ENCODE results near the gene CMBL.

The CMBL gene

GRCh38 chr5:10266137-10266536 lies 41.6 kb downstream of the CMBL start:
- no peak for TF ChIP-seq CTCF (IDR thresholded peaks at IDR 0.05; ENCODE audit: insufficient read depth, low read length, poor library complexity, severe bottlenecking)
- Histone ChIP-seq H3K36me3 (ENCODE audit: control insufficient read depth, insufficient read depth, low read length) (peaks cover 18% of the 10 kb centered on the region), H3K27me3 (replicated peaks; ENCODE audit: control insufficient read depth, insufficient read depth, low read length) (no peaks in the 10 kb centered on the region), H3K4me3 (replicated peaks; ENCODE audit: low read depth, low read length) (no peak overlapping the region)
- no peak for DNase-seq (ENCODE audit: extremely low read depth, insufficient read length)

GRCh38 chr5:10265245-10266109 lies 42.2 kb downstream of the CMBL start:
- Histone ChIP-seq H3K27me3 (replicated peaks; ENCODE audit: control insufficient read depth, insufficient read depth, low read length) (no peaks in the 10 kb centered on the region), H3K36me3 (ENCODE audit: control insufficient read depth, insufficient read depth, low read length) (peaks cover 22% of the 10 kb centered on the region), H3K4me3 (replicated peaks; ENCODE audit: low read depth, low read length) (no peak overlapping the region)
- no peak for TF ChIP-seq CTCF (IDR thresholded peaks at IDR 0.05; ENCODE audit: insufficient read depth, low read length, poor library complexity, severe bottlenecking)
- no peak for DNase-seq (ENCODE audit: extremely low read depth, insufficient read length)

GRCh38 chr5:10264604-10265003 lies 43.1 kb downstream of the CMBL start:
- Histone ChIP-seq H3K36me3 (ENCODE audit: control insufficient read depth, insufficient read depth, low read length) (peaks cover 30% of the 10 kb centered on the region), H3K4me3 (replicated peaks; ENCODE audit: low read depth, low read length) (no peak overlapping the region), H3K27me3 (replicated peaks; ENCODE audit: control insufficient read depth, insufficient read depth, low read length) (no peaks in the 10 kb centered on the region)
- no peak for TF ChIP-seq CTCF (IDR thresholded peaks at IDR 0.05; ENCODE audit: insufficient read depth, low read length, poor library complexity, severe bottlenecking)
- no peak for DNase-seq (ENCODE audit: extremely low read depth, insufficient read length)

- Histone ChIP-seq H3K4me3 (replicated peaks; ENCODE audit: low read depth, low read length) (no peak overlapping the region), H3K27me3 (replicated peaks; ENCODE audit: control insufficient read depth, insufficient read depth, low read length) (no peaks in the 10 kb centered on the region), H3K36me3 (ENCODE audit: control insufficient read depth, insufficient read depth, low read length) (peaks cover 39% of the 10 kb centered on the region)
- TF ChIP-seq CTCF (IDR thresholded peaks at IDR 0.05; ENCODE audit: insufficient read depth, low read length, poor library complexity, severe bottlenecking) = no peak
- DNase-seq (ENCODE audit: extremely low read depth, insufficient read length) = no peak
These were observed 44.7 kb downstream of the CMBL start for GRCh38 chr5:10262995-10263394.

- Histone ChIP-seq H3K4me3 (replicated peaks; ENCODE audit: low read depth, low read length) (no peak overlapping the region), H3K27me3 (replicated peaks; ENCODE audit: control insufficient read depth, insufficient read depth, low read length) (no peaks in the 10 kb centered on the region), H3K36me3 (ENCODE audit: control insufficient read depth, insufficient read depth, low read length) (peaks cover 40% of the 10 kb centered on the region)
- TF ChIP-seq CTCF (IDR thresholded peaks at IDR 0.05; ENCODE audit: insufficient read depth, low read length, poor library complexity, severe bottlenecking) = no peak
- no peak for DNase-seq (ENCODE audit: extremely low read depth, insufficient read length)
These were observed 45.5 kb downstream of the CMBL start for GRCh38 chr5:10262121-10262774.
